Measurements from ENCODE around the gene ATP13A1. TPM values are rescaled to one million over a fixed set of nuclear protein-coding genes. Genes with fewer than 3 reads are reported as not detected.

Gene ATP13A1
- total RNA-seq, 2 experiments from 2014 or later: 84.8 to 87.6 TPM

GRCh38 chr19:19654441-19654840, 9.0 kb downstream of the ATP13A1 start:
- Mint-ChIP-seq H3K4me1 (ENCODE audit: low read depth) (peaks cover 5% of the 10 kb centered on the region), H3K27me3 (no peaks in the 10 kb centered on the region), H3K27ac (no peak overlapping the region), H3K9me3 (no peaks in the 10 kb centered on the region), H3K36me3 (ENCODE audit: low read depth) (peaks cover 91% of the 10 kb centered on the region), H3K4me3 (no peak overlapping the region)
- Histone ChIP-seq H3K4me3 (ENCODE audit: low read length) (no peak overlapping the region), H3K27me3 (ENCODE audit: control insufficient read depth in 1 of 2, insufficient read depth in 2 of 2, low read length in 2 of 2) (no peaks in the 10 kb centered on the region), H3K36me3 (ENCODE audit: insufficient read depth, low read length) (peaks cover 98% of the 10 kb centered on the region), H3K27ac (ENCODE audit: low read depth in 1 of 2, low read length in 2 of 2) (no peak overlapping the region), H3K4me1 (ENCODE audit: insufficient read depth, low read length) (no peaks in the 10 kb centered on the region), H3K9me3 (ENCODE audit: control insufficient read depth in 1 of 2, insufficient read depth in 1 of 2, low read length in 2 of 2) (no peaks in the 10 kb centered on the region)
- intact Hi-C loops (cut with DNase I, micrococcal nuclease): no loop called here
- CTCF ChIA-PET: no interaction called here
- ATAC-seq (ENCODE audit: poor library complexity): no peak
- peak in 1 of 14 experiments; percentile 18 for DNase-seq
- no peak for TF ChIP-seq CTCF (IDR thresholded peaks at IDR 0.05)
- POLR2A ChIA-PET: interaction anchor here (0.9 kb wide), 1 partner anchor 13 kb away, joined by 5 read pairs; no protein-coding TSS in a partner anchor

GRCh38 chr19:19653597-19654147, 9.8 kb downstream of the ATP13A1 start:
- ChIA-PET CTCF (no interaction called here), POLR2A (interaction anchor here (0.8 kb wide), 1 partner anchor 15 kb away, joined by 7 read pairs; the partner anchor contains the start of gene ZNF101)
- Histone ChIP-seq H3K4me3 (ENCODE audit: low read length) (no peak overlapping the region), H3K36me3 (ENCODE audit: insufficient read depth, low read length) (peaks cover 98% of the 10 kb centered on the region), H3K9me3 (ENCODE audit: control insufficient read depth in 1 of 2, insufficient read depth in 1 of 2, low read length in 2 of 2) (no peaks in the 10 kb centered on the region), H3K4me1 (ENCODE audit: insufficient read depth, low read length) (no peaks in the 10 kb centered on the region), H3K27ac (ENCODE audit: low read depth in 1 of 2, low read length in 2 of 2) (no peak overlapping the region), H3K27me3 (ENCODE audit: control insufficient read depth in 1 of 2, insufficient read depth in 2 of 2, low read length in 2 of 2) (no peaks in the 10 kb centered on the region)
- peaks cover 5% of the 10 kb centered on the region for H3K4me1 Mint-ChIP-seq (ENCODE audit: low read depth)
- H3K27ac Mint-ChIP-seq: no peak overlapping the region
- DNase-seq (peak in 1 of 14 experiments; percentile 16), ATAC-seq (ENCODE audit: poor library complexity) (no peak)
- H3K36me3 Mint-ChIP-seq (ENCODE audit: low read depth): peaks cover 92% of the 10 kb centered on the region
- no peaks in the 10 kb centered on the region for H3K27me3 Mint-ChIP-seq
- intact Hi-C loops (cut with DNase I, micrococcal nuclease): no loop called here
- no peaks in the 10 kb centered on the region for H3K9me3 Mint-ChIP-seq
- no peak for TF ChIP-seq CTCF (IDR thresholded peaks at IDR 0.05)
- no peak overlapping the region for H3K4me3 Mint-ChIP-seq

GRCh38 chr19:19652482-19653295, 10.8 kb downstream of the ATP13A1 start:
- ChIA-PET CTCF (no interaction called here), POLR2A (interaction anchor here (0.8 to 2.2 kb wide), 3 partner anchors 8 to 16 kb away, joined by 3 to 8 read pairs (median 7); partner anchors contain the start of gene ZNF101)
- Mint-ChIP-seq H3K27ac (no peak overlapping the region), H3K9me3 (no peaks in the 10 kb centered on the region), H3K4me3 (no peak overlapping the region), H3K4me1 (ENCODE audit: low read depth) (no peaks in the 10 kb centered on the region), H3K27me3 (no peaks in the 10 kb centered on the region), H3K36me3 (ENCODE audit: low read depth) (peaks cover 92% of the 10 kb centered on the region)
- H3K36me3 ChIP-seq (ENCODE audit: insufficient read depth, low read length): peaks cover 90% of the 10 kb centered on the region
- no peak for DNase-seq
- no peak for ATAC-seq (ENCODE audit: poor library complexity)
- no peaks in the 10 kb centered on the region for H3K4me1 ChIP-seq (ENCODE audit: insufficient read depth, low read length)
- H3K4me3 ChIP-seq (ENCODE audit: low read length): no peak overlapping the region
- TF ChIP-seq CTCF (IDR thresholded peaks at IDR 0.05): no peak
- H3K9me3 ChIP-seq (ENCODE audit: control insufficient read depth in 1 of 2, insufficient read depth in 1 of 2, low read length in 2 of 2): no peaks in the 10 kb centered on the region
- H3K27ac ChIP-seq (ENCODE audit: low read depth in 1 of 2, low read length in 2 of 2): no peak overlapping the region
- intact Hi-C loops (cut with DNase I, micrococcal nuclease): no loop called here
- H3K27me3 ChIP-seq (ENCODE audit: control insufficient read depth in 1 of 2, insufficient read depth in 2 of 2, low read length in 2 of 2): no peaks in the 10 kb centered on the region
